T-cell (primary cell): ENCODE measurements around the gene PLPPR1. TPM values are rescaled to one million over a fixed set of nuclear protein-coding genes. Genes with fewer than 3 reads are reported as not detected.

Source experiments
- ATAC-seq, 4 experiments: fragments of 200-7000 bp in 3 of 4; fragments of 150-1000 bp in 1 of 4; cut with Tn5 transposase; replicated peaks in 1 of 4; 1 replicate in 3 of 4; 2 replicates in 1 of 4; pipeline ENCODE4 v1.10.0; 2021; ENCODE audit warnings: moderate library complexity in 3 of 4, mild to moderate bottlenecking in 2 of 4, moderate number of reproducible peaks in 1 of 4
- CTCF ChIA-PET, 2 donors: fragments of 300-600 bp; sonication (Branson Sonifier 250); formaldehyde crosslinking; loops; one replicate each; lab custom pipeline; 2022; ENCODE audit warnings: antibody characterized with exemption in 2 of 2; lab: Charles Lee
- POLR2A ChIA-PET, 2 donors: fragments of 300-600 bp; sonication (Branson Sonifier 250); formaldehyde crosslinking; loops; one replicate each; lab custom pipeline; 2022; ENCODE audit warnings: antibody characterized with exemption in 2 of 2; lab: Charles Lee
- DNase-seq, 35 experiments: peaks; one replicate each; pipeline versions ENCODE4 v3.0.0 to v3.0.0-alpha.2; 2013 to 2023
- H3K27ac ChIP-seq: one replicate; pipeline ENCODE4 v1.5.1; 2013; ENCODE audit warnings: low read length
- H3K27me3 ChIP-seq, 2 experiments: replicated peaks in 1 of 2; 1 replicate in 1 of 2; 2 replicates in 1 of 2; pipeline versions ENCODE4 v1.6.1 to v1.7.0; 2013; ENCODE audit warnings: low read length in 1 of 2, mixed read lengths in 1 of 2; ENCODE audit not compliant: control insufficient read depth in 2 of 2, insufficient read depth in 2 of 2; ENCODE audit errors: extremely low read depth in 1 of 2
- H3K36me3 ChIP-seq, 2 donors: 1 replicate in 1 of 2; 2 replicates in 1 of 2; pipeline versions ENCODE4 v1.6.1 to v1.7.0; 2013; ENCODE audit warnings: low read length in 1 of 2; ENCODE audit not compliant: control insufficient read depth in 2 of 2, insufficient read depth in 1 of 2; ENCODE audit errors: extremely low read depth in 1 of 2
- H3K4me1 ChIP-seq, 2 experiments: 1 replicate in 1 of 2; 2 replicates in 1 of 2; pipeline versions ENCODE4 v1.6.1 to v1.7.0; 2013; ENCODE audit warnings: low read length in 2 of 2, mixed read lengths in 1 of 2; ENCODE audit not compliant: insufficient read depth in 2 of 2, control insufficient read depth in 1 of 2; ENCODE audit errors: extremely low read depth in 1 of 2
- H3K4me3 ChIP-seq, 2 donors: 1 replicate in 1 of 2; 2 replicates in 1 of 2; pipeline versions ENCODE4 v1.5.1 to v1.7.0; 2013; ENCODE audit warnings: mild to moderate bottlenecking in 2 of 2, low read length in 1 of 2, moderate library complexity in 1 of 2; ENCODE audit not compliant: control insufficient read depth in 1 of 2; ENCODE audit errors: extremely low read depth in 1 of 2
- H3K9me3 ChIP-seq: 2 replicates; pipeline ENCODE4 v1.7.0; 2013
- H3K27ac Mint-ChIP-seq, 2 donors: one replicate each; pipeline ENCODE4 v1.8.0; 2020 to 2021; ENCODE audit warnings: mild to moderate bottlenecking in 2 of 2, mixed read lengths in 2 of 2
- H3K27me3 Mint-ChIP-seq, 2 donors: one replicate each; pipeline ENCODE4 v1.8.0; 2021 to 2022; ENCODE audit warnings: mixed read lengths in 2 of 2
- H3K36me3 Mint-ChIP-seq: one replicate; pipeline ENCODE4 v1.8.0; 2021; ENCODE audit warnings: mixed read lengths
- H3K4me1 Mint-ChIP-seq, 3 donors: one replicate each; pipeline ENCODE4 v1.8.0; 2020 to 2022; ENCODE audit warnings: mixed read lengths in 3 of 3, mild to moderate bottlenecking in 1 of 3
- H3K4me3 Mint-ChIP-seq, 3 donors: one replicate each; pipeline ENCODE4 v1.8.0; 2020 to 2022; ENCODE audit warnings: mild to moderate bottlenecking in 3 of 3, mixed read lengths in 3 of 3, moderate library complexity in 3 of 3
- H3K9me3 Mint-ChIP-seq, 3 donors: one replicate each; pipeline ENCODE4 v1.8.0; 2020 to 2022; ENCODE audit warnings: mixed read lengths in 3 of 3
- WGBS: methylation state at CpG from one replicate; pipeline ENCODE4 v1.1.5; 2013; ENCODE audit warnings: missing lambda C conversion rate; ENCODE audit not compliant: insufficient coverage; 5-methylcytosine and 5-hydroxymethylcytosine counted together
- total RNA-seq, 35 experiments: library from RNA in 6 of 35; stranded (reverse) in 6 of 35; fragments of 120-200 nt in 1 of 35; gene quantifications; one replicate each; pipeline versions ENCODE4 v1.2.1 to v1.2.4 and lab custom pipeline; 2013 to 2026

The PLPPR1 gene
- total RNA-seq, 5 donors from 2014 or later (not counting 1 experiment from before 2014, with no cell fraction given): not detected

DNA sequence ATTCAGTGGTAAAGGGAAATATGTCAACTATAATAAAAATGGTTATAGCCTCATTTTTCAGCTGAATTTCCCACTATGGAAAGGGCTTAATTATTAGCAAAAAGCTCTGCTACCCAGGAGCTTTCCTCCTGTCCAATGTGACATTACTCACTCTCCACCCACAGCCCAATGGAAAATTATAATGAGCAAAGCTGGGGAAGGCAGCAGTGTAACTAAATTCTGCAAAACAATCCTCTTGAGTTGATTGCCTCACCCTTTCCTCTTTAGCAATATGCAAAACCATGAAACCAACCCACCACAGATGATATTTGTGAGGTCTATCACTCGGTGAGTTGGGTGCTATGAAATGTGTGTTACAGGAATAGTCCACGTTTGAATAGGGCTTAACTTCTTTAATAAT is 14.0 kb upstream of the PLPPR1 start:
- no peaks in the 10 kb centered on the region for H3K4me1 ChIP-seq
- no peaks in the 10 kb centered on the region for H3K9me3 ChIP-seq
- DNase-seq (no peak), ATAC-seq (no peak)
- no peaks in the 10 kb centered on the region for H3K36me3 ChIP-seq
- H3K4me1 Mint-ChIP-seq: no peaks in the 10 kb centered on the region
- peaks cover 0 to 5% (median 0%) of the 10 kb centered on the region in 3 donors for H3K9me3 Mint-ChIP-seq
- no peak overlapping the region for H3K27ac Mint-ChIP-seq
- no peak overlapping the region for H3K27ac ChIP-seq
- no CpG with 5 or more reads among the region's 2 CpGs for WGBS
- no peak overlapping the region for H3K4me3 Mint-ChIP-seq
- H3K27me3 Mint-ChIP-seq: no peaks in the 10 kb centered on the region
- ChIA-PET POLR2A (no interaction called here), CTCF (no interaction called here)
- no peaks in the 10 kb centered on the region for H3K27me3 ChIP-seq
- no peaks in the 10 kb centered on the region for H3K36me3 Mint-ChIP-seq
- H3K4me3 ChIP-seq: no peak overlapping the region

DNA sequence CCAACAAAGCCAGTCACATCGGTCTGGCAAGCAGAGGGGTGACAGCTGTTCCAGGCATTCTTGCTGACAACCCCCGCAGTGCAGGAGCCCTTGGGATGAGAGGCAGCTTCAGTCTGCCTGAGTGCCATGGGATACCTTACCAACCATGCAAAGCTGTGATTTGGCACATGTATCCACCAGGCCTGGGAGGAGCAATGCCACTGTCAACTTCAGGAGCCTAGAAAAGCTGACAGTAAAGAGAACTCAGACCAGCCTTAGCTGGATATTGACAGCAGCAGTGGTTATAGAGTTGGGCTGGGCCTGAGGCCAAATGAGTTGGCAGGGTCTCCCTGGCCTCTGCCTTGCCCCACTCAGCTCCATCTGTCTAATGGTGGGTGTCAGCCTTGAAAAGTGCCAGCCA is 10.1 kb upstream of the PLPPR1 start:
- H3K36me3 ChIP-seq: no peaks in the 10 kb centered on the region
- WGBS: 72% methylated on average over 2 of the region's 2 CpGs
- no peak overlapping the region for H3K27ac Mint-ChIP-seq
- ChIA-PET POLR2A (no interaction called here), CTCF (no interaction called here)
- no peak for DNase-seq
- H3K4me3 ChIP-seq: no peak overlapping the region
- no peaks in the 10 kb centered on the region for H3K4me1 Mint-ChIP-seq
- no peak overlapping the region for H3K4me3 Mint-ChIP-seq
- ATAC-seq: no peak
- no peaks in the 10 kb centered on the region for H3K4me1 ChIP-seq
- H3K27me3 ChIP-seq: no peaks in the 10 kb centered on the region
- H3K9me3 Mint-ChIP-seq: peaks cover 0 to 5% (median 0%) of the 10 kb centered on the region in 3 donors
- H3K9me3 ChIP-seq: no peaks in the 10 kb centered on the region
- no peaks in the 10 kb centered on the region for H3K27me3 Mint-ChIP-seq
- H3K36me3 Mint-ChIP-seq: no peaks in the 10 kb centered on the region
- H3K27ac ChIP-seq: no peak overlapping the region

DNA sequence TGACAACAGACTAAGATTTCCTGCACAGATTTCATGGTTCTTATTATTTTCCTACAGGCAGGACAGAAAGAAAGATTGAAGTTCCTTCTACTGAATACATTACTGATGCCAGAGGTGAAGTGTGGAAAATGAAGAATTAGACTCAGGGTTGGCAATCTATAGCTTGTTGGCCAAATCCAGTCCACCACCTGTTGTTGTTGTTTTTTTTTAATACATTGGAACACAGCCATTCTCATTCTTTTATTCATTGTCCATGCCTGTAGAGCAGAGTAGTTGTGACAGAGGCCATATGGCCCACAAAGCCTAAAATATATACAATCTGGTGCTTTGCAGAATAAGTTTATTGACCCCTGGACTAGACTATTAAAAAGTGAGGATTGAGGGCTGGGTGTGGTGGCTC is 5.8 kb upstream of the PLPPR1 start:
- Histone ChIP-seq H3K4me3 (no peak overlapping the region), H3K27me3 (peaks cover 0 to 1% of the 10 kb centered on the region in 2 experiments), H3K9me3 (no peaks in the 10 kb centered on the region), H3K36me3 (no peaks in the 10 kb centered on the region), H3K4me1 (no peaks in the 10 kb centered on the region), H3K27ac (no peak overlapping the region)
- H3K4me1 Mint-ChIP-seq: no peaks in the 10 kb centered on the region
- no peak for ATAC-seq
- no peak overlapping the region for H3K4me3 Mint-ChIP-seq
- no peak overlapping the region for H3K27ac Mint-ChIP-seq
- no peaks in the 10 kb centered on the region for H3K36me3 Mint-ChIP-seq
- CTCF ChIA-PET: no interaction called here
- POLR2A ChIA-PET: no interaction called here
- peaks cover 13 to 14% of the 10 kb centered on the region in 2 donors for H3K27me3 Mint-ChIP-seq
- no peak for DNase-seq
- peaks cover 0 to 5% (median 1%) of the 10 kb centered on the region in 3 donors for H3K9me3 Mint-ChIP-seq

DNA sequence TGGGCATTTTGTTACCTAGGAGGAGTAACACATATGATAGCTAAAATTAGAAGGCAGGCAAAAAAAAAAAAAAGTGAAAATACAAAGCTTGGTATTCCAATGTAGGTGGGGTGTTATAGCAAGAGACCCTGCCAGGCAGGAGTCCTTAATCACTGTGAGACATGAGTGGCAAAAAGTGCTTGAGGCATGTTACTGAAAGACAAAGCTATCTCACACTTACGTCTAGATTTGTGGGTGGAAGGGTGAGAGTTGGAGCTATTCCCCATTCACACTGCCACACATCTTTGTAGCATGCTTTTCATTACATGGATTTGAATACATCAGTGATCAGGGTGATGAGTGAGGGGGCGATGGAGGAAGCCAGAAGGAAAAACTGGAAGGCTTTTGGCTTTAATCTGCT is 2.6 kb upstream of the PLPPR1 start:
- Mint-ChIP-seq H3K36me3 (no peaks in the 10 kb centered on the region), H3K4me1 (no peaks in the 10 kb centered on the region), H3K4me3 (no peak overlapping the region), H3K9me3 (peaks cover 0 to 1% (median 0%) of the 10 kb centered on the region in 3 donors), H3K27ac (no peak overlapping the region), H3K27me3 (peaks cover 34 to 38% of the 10 kb centered on the region in 2 donors)
- ChIA-PET POLR2A (no interaction called here), CTCF (interaction anchor here in 1 of 2 donors (0.6 to 1.0 kb wide), 2 partner anchors 13 to 286 kb away, joined by 3 read pairs; no protein-coding TSS in a partner anchor)
- no peak overlapping the region for H3K4me3 ChIP-seq
- no CpG with 5 or more reads among the region's 2 CpGs for WGBS
- no peak for ATAC-seq
- no peak for DNase-seq
- H3K4me1 ChIP-seq: no peaks in the 10 kb centered on the region
- H3K27me3 ChIP-seq: peaks cover 0 to 21% of the 10 kb centered on the region in 2 experiments
- H3K36me3 ChIP-seq: no peaks in the 10 kb centered on the region
- H3K27ac ChIP-seq: no peak overlapping the region
- H3K9me3 ChIP-seq: no peaks in the 10 kb centered on the region

DNA sequence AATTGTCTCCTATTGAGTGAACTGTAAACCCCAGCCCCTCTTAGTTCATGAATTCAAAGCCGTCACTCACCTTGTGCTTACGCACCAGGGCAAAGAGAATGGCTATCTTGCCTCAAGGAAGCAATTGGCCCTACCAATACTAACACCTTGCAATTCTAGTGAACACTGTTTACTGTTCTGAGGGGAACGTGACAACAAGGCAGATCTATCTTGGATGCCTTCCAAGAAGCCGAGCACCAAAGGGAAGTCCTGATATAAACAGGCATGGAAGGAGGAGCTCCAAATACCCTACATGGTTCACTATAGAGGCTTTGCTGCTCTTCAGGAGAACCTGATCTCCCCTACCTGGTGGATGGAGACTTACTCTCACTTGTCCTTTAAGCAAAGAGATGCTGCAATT is 1.7 kb upstream of the PLPPR1 start:
- Mint-ChIP-seq H3K36me3 (no peaks in the 10 kb centered on the region), H3K4me3 (no peak overlapping the region), H3K9me3 (peaks cover 0 to 3% (median 1%) of the 10 kb centered on the region in 3 donors), H3K27ac (no peak overlapping the region), H3K4me1 (no peaks in the 10 kb centered on the region), H3K27me3 (peaks cover 43% of the 10 kb centered on the region in 2 donors)
- Histone ChIP-seq H3K27me3 (peaks cover 3 to 21% of the 10 kb centered on the region in 2 experiments), H3K9me3 (no peaks in the 10 kb centered on the region), H3K36me3 (no peaks in the 10 kb centered on the region), H3K4me1 (no peaks in the 10 kb centered on the region), H3K4me3 (no peak overlapping the region), H3K27ac (no peak overlapping the region)
- DNase-seq (no peak), ATAC-seq (no peak)
- CTCF ChIA-PET: no interaction called here
- POLR2A ChIA-PET: no interaction called here
- WGBS: 83% methylated on average over 1 of the region's 4 CpGs

DNA sequence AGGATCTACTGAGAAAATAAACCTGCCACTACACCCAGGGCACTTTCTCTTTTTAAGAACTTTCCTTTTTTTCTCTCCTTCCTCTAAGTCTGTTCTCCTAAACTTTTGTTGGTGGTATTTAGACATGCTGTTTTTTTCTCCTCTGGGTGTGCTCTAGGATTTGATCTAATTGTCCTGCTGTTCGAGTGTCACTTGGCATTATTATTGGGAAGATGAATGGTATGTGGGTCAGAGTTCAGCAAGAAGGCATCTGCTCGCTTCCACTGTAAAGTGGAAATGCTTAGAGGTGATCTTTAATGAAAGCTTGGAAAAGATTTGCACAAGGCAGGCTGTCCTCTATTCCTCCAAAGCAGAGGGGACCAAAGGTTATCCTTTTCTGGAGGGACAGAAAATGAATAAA is 1.3 kb upstream of the PLPPR1 start:
- H3K9me3 ChIP-seq: no peaks in the 10 kb centered on the region
- Mint-ChIP-seq H3K27me3 (peaks cover 43 to 47% of the 10 kb centered on the region in 2 donors), H3K4me3 (no peak overlapping the region), H3K27ac (no peak overlapping the region), H3K4me1 (no peaks in the 10 kb centered on the region), H3K9me3 (peaks cover 0 to 6% (median 1%) of the 10 kb centered on the region in 3 donors), H3K36me3 (no peaks in the 10 kb centered on the region)
- ATAC-seq (no peak), DNase-seq (no peak)
- ChIA-PET CTCF (no interaction called here), POLR2A (no interaction called here)
- H3K27me3 ChIP-seq: peaks cover 5 to 21% of the 10 kb centered on the region in 2 experiments
- no peak overlapping the region for H3K4me3 ChIP-seq
- H3K36me3 ChIP-seq: no peaks in the 10 kb centered on the region
- 17% methylated on average over 1 of the region's 2 CpGs for WGBS
- no peak overlapping the region for H3K27ac ChIP-seq
- no peaks in the 10 kb centered on the region for H3K4me1 ChIP-seq
